GM12891 (cell line): ENCODE data around the gene AMMECR1.

Experiments
- POLR2A ChIP-seq: IDR thresholded peaks from 2 replicates; pipeline ENCODE4 v1.6.1; 2011; ENCODE audit warnings: low read depth, low read length, control low read depth
- POLR2AphosphoS5 ChIP-seq: IDR thresholded peaks from 2 replicates; pipeline ENCODE4 v1.6.1; 2011; ENCODE audit warnings: low read depth, low read length, control low read depth
- POU2F2 ChIP-seq: IDR thresholded peaks from 2 replicates; pipeline ENCODE4 v1.6.1; 2011; ENCODE audit warnings: low read depth, mild to moderate bottlenecking, control low read depth, low read length, moderate library complexity
- SPI1 ChIP-seq: IDR thresholded peaks from 2 replicates; pipeline ENCODE4 v1.6.1; 2011; ENCODE audit warnings: low read depth, low read length, control low read depth
- TAF1 ChIP-seq: IDR thresholded peaks from 2 replicates; pipeline ENCODE4 v1.6.1; 2011; ENCODE audit warnings: low read depth, low read length, control low read depth

- no peak for TF ChIP-seq TAF1
- TF ChIP-seq POLR2AphosphoS5: no peak
- TF ChIP-seq POLR2A: no peak
- TF ChIP-seq SPI1: no peak
- no peak for TF ChIP-seq POU2F2
Observed at GRCh38 chrX:110310000-110310790, 7.7 kb downstream of the AMMECR1 start.
